Measurements from ENCODE around the gene SAMD4A.

SAMD4A gene

GRCh38 chr14:54781961-54782750, 215.2 kb downstream of the SAMD4A start:
- DNase-seq (ENCODE audit: low read depth in 1 of 2, low spot score in 1 of 2) = no peak
- no peaks in the 10 kb centered on the region for H3K27me3 ChIP-seq (ENCODE audit: insufficient read depth, poor library complexity, severe bottlenecking)
- H3K4me3 ChIP-seq (replicated peaks; ENCODE audit: insufficient read depth, low read length) = no peak overlapping the region
- TF ChIP-seq CTCF (IDR thresholded peaks at IDR 0.05; ENCODE audit: insufficient read depth, low read length) = no peak
- no peak for TF ChIP-seq POLR2AphosphoS5 (IDR thresholded peaks at IDR 0.05; ENCODE audit: low read depth)
- TF ChIP-seq REST (IDR thresholded peaks at IDR 0.05; ENCODE audit: insufficient replicate concordance, low read depth) = no peak
- TF ChIP-seq GABPA (IDR thresholded peaks at IDR 0.05; ENCODE audit: low read depth) = no peak
- no peak for TF ChIP-seq SPI1 (IDR thresholded peaks at IDR 0.05; ENCODE audit: borderline replicate concordance, low read depth)
- no peak overlapping the region for H3K27ac ChIP-seq (replicated peaks)

- peak; percentile 52 to 63 for DNase-seq (ENCODE audit: low read depth in 1 of 2, low spot score in 1 of 2)
- no peak overlapping the region for H3K4me3 ChIP-seq (replicated peaks; ENCODE audit: insufficient read depth, low read length)
- H3K27me3 ChIP-seq (ENCODE audit: insufficient read depth, poor library complexity, severe bottlenecking) = no peaks in the 10 kb centered on the region
- H3K27ac ChIP-seq (replicated peaks) = no peak overlapping the region
- TF ChIP-seq GABPA (IDR thresholded peaks at IDR 0.05; ENCODE audit: low read depth) (no peak), CTCF (IDR thresholded peaks at IDR 0.05; ENCODE audit: insufficient read depth, low read length) (peak; percentile 41), SPI1 (IDR thresholded peaks at IDR 0.05; ENCODE audit: borderline replicate concordance, low read depth) (peak; percentile 23; the same call in 1 of the 2 replicates), POLR2AphosphoS5 (IDR thresholded peaks at IDR 0.05; ENCODE audit: low read depth) (no peak), REST (IDR thresholded peaks at IDR 0.05; ENCODE audit: insufficient replicate concordance, low read depth) (no peak)
Measured at GRCh38 chr14:54782751-54783659, 216.1 kb downstream of the SAMD4A start.

- TF ChIP-seq GABPA (IDR thresholded peaks at IDR 0.05; ENCODE audit: low read depth) (no peak), POLR2AphosphoS5 (IDR thresholded peaks at IDR 0.05; ENCODE audit: low read depth) (no peak), REST (IDR thresholded peaks at IDR 0.05; ENCODE audit: insufficient replicate concordance, low read depth) (no peak), CTCF (IDR thresholded peaks at IDR 0.05; ENCODE audit: insufficient read depth, low read length) (no peak), SPI1 (IDR thresholded peaks at IDR 0.05; ENCODE audit: borderline replicate concordance, low read depth) (no peak)
- no peaks in the 10 kb centered on the region for H3K27me3 ChIP-seq (ENCODE audit: insufficient read depth, poor library complexity, severe bottlenecking)
- H3K27ac ChIP-seq (replicated peaks) = no peak overlapping the region
- DNase-seq (ENCODE audit: low read depth in 1 of 2, low spot score in 1 of 2) = no peak
- H3K4me3 ChIP-seq (replicated peaks; ENCODE audit: insufficient read depth, low read length) = no peak overlapping the region
Measured at GRCh38 chr14:54783660-54784015, 216.7 kb downstream of the SAMD4A start.

Measured in HL-60 (cell line).